GM12801 (cell line): ENCODE results near the gene NDFIP2.

Experiments
- CTCF ChIP-seq: IDR thresholded peaks from one replicate; pipeline ENCODE4 v1.5.1; 2011; ENCODE audit warnings: control low read depth; ENCODE audit not compliant: insufficient read length; ENCODE audit errors: extremely low read depth

NDFIP2 gene

GRCh38 chr13:79581870-79582315 is 100.9 kb downstream of the NDFIP2 start:
- no peak for TF ChIP-seq CTCF

DNA sequence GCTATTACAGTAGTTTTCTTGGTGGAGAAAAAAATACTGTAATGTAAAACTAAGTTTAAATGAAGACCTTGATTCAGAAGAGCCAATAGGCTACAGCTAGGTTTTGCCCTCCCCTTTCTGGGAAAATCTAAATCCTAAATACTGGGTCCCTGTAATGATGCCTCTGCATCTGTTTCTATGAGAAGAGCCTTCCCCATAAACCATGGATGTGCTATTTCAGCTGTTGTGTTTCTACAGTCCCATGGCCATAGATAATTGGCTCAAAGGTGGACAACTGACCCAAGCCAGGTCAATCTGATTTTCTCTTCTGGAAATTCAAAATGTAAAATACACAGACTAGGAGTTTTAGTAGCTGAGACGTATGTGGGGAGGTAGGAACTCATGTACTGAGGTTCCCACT is 101.9 kb downstream of the NDFIP2 start:
- no peak for TF ChIP-seq CTCF

GRCh38 chr13:79585033-79585432 is 104.1 kb downstream of the NDFIP2 start:
- TF ChIP-seq CTCF: no peak

DNA sequence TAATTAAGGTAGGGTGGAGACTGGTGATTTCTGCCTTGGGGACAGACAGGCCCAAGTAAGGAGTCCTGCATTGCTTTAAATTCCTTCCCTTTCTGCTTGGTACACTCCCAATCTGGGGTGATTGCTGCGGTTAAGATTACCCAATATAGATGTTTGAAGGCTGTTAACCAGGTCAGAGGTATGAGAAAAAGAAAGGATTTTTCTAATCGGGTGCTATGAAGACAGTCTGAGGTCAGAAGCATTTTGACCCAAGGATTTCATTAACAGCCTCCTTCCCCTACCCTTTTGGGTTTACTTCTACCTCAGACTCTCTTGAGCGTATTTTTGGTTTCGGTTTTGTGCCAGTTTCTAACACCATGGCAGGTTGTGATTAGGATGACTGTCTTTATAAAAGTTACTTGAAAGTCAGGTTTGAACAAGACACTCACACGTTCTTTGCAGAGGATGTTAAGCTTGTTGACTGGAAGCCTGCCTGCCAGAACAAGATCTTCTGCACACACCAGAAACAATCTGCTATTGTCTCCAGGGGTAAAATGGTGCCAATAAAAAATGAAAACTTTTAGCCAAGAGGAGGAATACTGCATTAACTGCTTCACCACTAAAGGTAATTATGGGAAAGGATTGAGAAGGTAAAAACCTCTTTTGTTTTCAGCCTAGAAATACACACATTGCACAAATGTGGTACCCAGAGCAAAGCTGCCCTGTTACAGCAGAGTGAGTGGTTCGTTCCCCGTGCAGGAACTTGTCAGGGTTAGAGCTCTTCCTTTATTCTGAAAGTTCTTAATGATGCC is 108.8 kb downstream of the NDFIP2 start:
- TF ChIP-seq CTCF: no peak

DNA sequence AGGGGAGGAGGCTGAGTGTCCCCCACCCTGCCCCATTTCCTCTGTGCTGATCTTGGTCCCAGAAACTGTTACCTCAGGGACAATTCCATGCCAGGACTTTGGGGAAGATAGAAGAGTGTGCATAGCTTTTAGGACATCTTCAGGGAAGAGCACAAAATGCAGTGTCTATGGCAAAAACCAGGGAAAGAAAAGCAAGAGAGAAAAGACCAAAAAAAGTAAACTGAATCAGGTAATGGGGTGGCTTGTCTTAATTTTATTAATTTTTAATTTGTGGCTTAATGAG is 109.4 kb downstream of the NDFIP2 start:
- TF ChIP-seq CTCF: no peak

DNA sequence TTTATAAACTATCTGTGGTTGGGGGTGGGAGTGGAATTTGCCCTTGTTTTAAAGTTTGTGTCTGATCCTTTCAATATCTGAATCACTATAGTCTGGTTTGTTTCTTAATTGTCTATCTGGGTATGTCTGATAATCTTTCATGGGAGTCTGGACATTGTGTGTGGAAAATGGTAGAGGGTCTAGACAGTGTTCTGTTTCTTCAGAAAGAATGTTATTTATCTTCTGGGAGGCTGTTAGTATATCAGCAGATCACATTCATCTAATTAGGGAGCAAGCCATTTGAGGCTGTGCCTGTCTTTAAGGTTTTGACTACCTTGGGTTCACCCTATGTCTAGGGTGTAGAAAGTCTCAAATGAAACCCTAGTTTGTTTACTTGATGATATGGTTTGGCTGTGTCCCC is 110.5 kb downstream of the NDFIP2 start:
- TF ChIP-seq CTCF: no peak

GRCh38 chr13:79593121-79593520 is 112.2 kb downstream of the NDFIP2 start:
- no peak for TF ChIP-seq CTCF
